ENCODE data around the gene GPC5.
"Not testable (repeated sequence)": the region's sequence is repeated elsewhere in the genome, so short reads cannot be mapped to it uniquely, and the experiment has no call there.

The GPC5 gene

DNA sequence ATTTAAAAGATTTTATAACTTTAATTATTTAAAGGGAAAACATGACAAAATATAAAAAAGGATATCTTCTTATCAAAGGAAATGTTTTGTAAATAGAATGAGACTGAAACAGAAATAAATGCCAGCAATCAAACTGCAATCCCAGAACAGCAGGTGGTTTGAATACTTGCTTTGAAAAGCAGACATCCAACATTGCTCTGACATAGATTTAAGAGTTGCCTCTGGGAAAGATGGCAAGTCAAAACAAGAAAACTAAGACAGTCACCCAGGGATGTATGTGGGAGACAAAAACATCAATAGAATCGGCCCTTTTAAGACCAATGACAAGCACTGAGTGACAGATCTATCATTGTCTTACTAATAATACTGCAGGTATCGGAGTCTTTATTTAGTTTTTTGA is 1038.5 kb downstream of the GPC5 start:
- H3K4me3 ChIP-seq, result no peak overlapping the region
- no peak overlapping the region for H3K27ac ChIP-seq

GRCh38 chr13:92444244-92444643 is 1045.8 kb downstream of the GPC5 start:
- Histone ChIP-seq H3K27ac (no peak overlapping the region), H3K4me3 (no peak overlapping the region)

DNA sequence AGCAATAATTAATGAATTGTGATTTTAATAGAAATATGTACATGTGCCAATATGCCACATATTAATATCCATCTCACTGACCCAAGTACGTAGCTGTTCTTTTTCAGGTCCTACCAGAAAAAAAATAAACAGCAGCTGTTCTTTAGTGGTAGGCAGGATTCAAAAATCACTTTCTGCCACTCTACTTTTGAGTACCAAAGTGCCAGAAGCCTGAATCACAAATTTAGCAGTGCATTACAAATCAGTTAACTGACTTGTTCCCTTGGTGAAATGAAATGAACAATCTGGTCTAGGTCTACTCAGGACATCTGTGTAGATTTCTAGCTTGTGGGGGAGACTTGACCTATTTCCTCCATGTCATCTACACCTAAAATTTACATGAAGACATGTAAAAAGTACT is 1052.6 kb downstream of the GPC5 start:
- Histone ChIP-seq H3K27ac (no peak overlapping the region), H3K4me3 (no peak overlapping the region)

DNA sequence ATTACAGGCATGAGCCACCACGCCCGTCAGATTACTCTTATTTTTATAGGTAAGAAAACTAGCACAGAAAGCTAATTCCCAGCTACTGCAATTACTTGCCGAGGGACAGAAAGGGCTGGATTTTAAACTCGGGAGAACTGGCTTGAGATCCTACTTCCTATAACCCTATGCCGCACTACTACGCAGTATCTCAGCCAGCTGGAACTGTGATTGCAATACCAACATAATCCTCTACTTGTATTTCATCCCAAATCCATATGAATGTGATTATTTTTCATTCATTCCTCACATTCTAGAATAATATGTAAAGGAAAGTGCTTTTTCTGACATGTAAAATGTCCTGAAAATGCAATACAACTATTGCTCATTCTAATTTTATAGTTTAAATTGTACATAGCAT is 1054.4 kb downstream of the GPC5 start:
- Histone ChIP-seq H3K4me3 (no peak overlapping the region), H3K27ac (no peak overlapping the region)

GRCh38 chr13:92459306-92459705 is 1060.9 kb downstream of the GPC5 start:
- Histone ChIP-seq H3K4me3 (no peak overlapping the region), H3K27ac (no peak overlapping the region)

DNA sequence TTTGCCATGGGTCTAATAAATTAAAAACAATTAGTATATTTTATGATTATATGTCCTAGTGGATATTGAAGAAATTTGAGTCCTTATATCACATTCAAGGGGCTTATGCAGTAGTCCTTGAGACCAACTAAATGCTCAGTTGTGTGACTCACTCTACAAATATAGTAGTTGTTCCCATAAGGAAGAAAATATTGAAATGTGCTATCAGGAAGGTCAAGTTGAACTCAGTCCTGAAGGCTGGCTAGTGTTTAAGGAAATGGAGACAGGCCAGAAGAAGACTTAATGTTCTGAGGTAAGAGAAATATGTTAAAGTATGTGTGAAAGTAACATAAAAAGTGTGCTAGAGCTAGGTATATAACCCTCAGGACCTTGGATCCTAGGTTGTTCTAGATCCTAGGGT is 1062.1 kb downstream of the GPC5 start:
- H3K27ac ChIP-seq, result no peak overlapping the region
- no peak overlapping the region for H3K4me3 ChIP-seq

DNA sequence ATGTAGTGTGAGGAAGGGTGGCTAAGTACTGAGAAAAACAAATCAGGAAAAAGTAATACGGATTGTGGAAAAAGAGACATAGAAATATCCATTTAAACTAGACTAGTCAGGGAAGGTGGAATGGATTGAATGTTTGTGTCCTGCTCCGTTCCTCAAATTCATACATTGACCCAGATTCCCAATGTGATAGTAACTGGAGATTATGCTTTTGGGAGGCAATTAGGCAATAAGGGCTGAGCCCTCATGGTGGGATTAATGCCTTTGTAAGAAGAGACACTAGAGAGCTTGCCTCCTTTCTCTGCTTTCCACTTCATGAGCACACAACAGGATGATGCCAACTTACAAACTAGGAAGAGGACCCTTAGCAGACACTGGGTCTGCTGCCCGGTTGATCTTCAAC is 1063.0 kb downstream of the GPC5 start:
- Histone ChIP-seq H3K27ac (no peak overlapping the region), H3K4me3 (no peak overlapping the region)

GRCh38 chr13:92461831-92462230 is 1063.4 kb downstream of the GPC5 start:
- Histone ChIP-seq H3K4me3 (no peak overlapping the region), H3K27ac (no peak overlapping the region)

DNA sequence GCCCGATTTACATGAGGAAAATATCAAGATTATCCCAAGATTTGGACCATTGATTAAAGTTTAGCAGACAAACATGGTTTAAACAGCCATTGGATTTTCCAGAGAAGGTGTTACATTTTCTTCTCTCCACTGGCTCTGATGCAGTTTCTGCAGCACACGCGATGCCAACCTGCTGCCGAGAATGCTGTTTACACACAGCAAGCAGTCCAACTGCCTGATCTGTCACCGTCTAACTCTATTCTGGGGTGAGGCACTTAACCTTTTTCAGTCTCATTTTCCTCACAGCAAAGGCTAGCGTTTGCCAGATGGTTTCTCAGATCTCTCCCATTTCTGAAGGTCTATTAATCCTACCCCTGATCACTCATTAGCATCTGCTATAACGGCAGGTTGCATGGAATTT is 1064.7 kb downstream of the GPC5 start:
- H3K4me3 ChIP-seq, result no peak overlapping the region
- H3K27ac ChIP-seq, result no peak overlapping the region

- Histone ChIP-seq H3K4me3 (no peak overlapping the region), H3K27ac (no peak overlapping the region)
Observed at GRCh38 chr13:92473765-92474475, 1075.5 kb downstream of the GPC5 start.

DNA sequence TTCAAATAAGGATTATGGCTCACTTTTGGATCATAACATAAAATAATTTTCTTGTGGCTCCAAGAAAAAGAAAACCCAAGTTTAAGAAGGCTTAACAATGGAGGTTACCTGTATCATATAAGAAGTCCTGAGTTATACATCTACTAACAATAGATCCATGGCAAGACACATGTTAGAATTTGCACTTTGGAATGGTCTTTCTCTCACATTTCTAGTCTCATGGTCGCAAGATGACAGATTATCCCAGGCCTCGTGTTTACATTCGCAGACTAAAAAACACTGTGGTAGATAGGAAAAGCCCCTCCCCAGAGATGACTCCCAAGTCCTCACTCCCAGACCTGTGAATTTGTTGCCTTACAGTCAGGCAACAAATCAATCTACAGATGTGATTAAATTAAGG is 1082.0 kb downstream of the GPC5 start:
- H3K27ac ChIP-seq, result no peak overlapping the region
- H3K4me3 ChIP-seq, result no peak overlapping the region

DNA sequence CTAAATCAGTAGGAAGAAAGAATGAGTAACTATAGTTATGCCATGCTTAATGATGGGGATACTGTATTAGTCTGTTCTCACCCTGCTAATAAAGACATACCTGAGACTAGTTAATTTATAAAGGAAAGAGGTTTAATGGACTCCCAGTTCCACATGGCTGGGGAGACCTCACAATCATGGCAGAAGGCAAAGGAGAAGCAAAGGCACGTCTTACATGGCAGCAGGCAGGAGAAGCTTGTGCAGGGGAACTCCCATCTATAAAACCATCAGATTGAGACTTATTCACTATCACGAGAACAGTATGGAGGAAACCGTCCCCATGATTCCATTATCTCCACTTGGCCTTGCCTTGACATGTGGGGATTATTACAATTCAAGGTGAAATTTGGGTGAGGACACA is 1084.4 kb downstream of the GPC5 start:
- H3K27ac ChIP-seq, H3K4me3 ChIP-seq: not testable (repeated sequence)

GRCh38 chr13:92483894-92484293 is 1085.5 kb downstream of the GPC5 start:
- H3K27ac ChIP-seq, result no peak overlapping the region
- H3K4me3 ChIP-seq, result no peak overlapping the region

GRCh38 chr13:92487238-92487637 is 1088.8 kb downstream of the GPC5 start:
- H3K4me3 ChIP-seq, result no peak overlapping the region
- H3K27ac ChIP-seq, result peak overlapping the region in 1 of 21 experiments; percentile 6

GRCh38 chr13:92488249-92488852 is 1089.9 kb downstream of the GPC5 start:
- Histone ChIP-seq H3K4me3 (no peak overlapping the region), H3K27ac (no peak overlapping the region)

DNA sequence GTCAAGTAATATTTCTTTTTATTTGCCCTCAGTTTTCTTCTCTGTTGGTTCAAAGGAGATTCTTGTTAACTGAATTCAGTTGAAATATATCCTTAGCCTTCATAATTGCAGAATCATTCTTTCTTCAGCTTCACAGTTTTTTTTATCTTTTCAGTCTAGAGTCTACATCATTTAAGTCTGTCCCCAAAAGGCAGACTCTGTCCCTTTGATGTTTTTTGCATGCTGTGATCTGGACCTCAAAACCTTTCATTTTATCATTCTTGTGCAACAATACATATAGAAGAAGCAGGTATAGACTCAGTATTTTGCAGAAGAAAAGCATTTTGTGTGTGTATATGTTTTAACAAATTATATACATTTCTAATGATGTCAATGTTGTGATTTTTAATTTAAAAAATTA is 1093.4 kb downstream of the GPC5 start:
- Histone ChIP-seq H3K27ac (no peak overlapping the region), H3K4me3 (no peak overlapping the region)

DNA sequence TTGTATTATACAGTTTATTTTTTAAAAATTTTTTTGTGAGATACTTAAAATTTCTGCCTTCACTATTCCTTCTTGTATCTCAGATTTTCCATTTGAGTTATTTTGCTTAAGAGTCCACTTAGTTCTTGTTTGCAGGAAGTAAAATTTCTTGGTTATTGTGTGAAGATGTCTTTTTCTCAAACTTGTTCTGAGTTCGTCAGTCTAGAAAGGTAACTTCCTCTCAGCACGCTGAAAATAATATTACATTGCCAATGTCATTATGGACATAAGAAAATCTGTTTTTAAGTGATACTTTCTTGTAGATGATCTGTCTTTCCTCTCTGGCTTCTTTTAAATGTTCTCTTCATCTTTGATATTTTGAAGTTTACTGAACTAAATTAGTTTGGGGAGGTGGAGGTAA is 1096.5 kb downstream of the GPC5 start:
- H3K4me3 ChIP-seq, result no peak overlapping the region
- H3K27ac ChIP-seq, result no peak overlapping the region

- Histone ChIP-seq H3K27ac (no peak overlapping the region), H3K4me3 (no peak overlapping the region)
Observed at GRCh38 chr13:92500192-92500591, 1101.8 kb downstream of the GPC5 start.

DNA sequence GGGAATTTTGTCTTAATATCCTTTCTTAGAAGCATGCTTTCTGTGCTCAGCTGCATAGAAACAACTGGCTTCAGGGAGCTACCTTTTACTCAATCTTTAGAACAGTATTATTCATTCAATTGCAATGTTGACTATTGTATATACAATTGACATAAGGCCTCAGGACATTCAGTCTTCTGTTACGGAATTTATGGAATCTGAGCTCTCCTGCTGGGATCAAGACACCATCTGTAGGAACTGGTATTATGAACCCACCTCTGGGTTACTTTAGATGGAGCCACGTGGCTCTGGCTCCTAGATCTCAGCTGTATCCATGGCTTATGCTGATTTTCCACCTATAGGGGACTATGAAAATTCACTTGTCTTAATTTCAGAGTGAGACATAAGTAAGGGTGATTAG is 1112.0 kb downstream of the GPC5 start:
- no peak overlapping the region for H3K4me3 ChIP-seq

GRCh38 chr13:92512852-92513251 is 1114.4 kb downstream of the GPC5 start:
- H3K27ac ChIP-seq, result no peak overlapping the region
- no peak overlapping the region for H3K4me3 ChIP-seq

More for the DNA sequence above, 1112.0 kb downstream of the GPC5 start:
- no peak overlapping the region for H3K27ac ChIP-seq

- Histone ChIP-seq H3K4me3 (no peak overlapping the region), H3K27ac (no peak overlapping the region)
Observed at GRCh38 chr13:92513672-92514071, 1115.3 kb downstream of the GPC5 start.
